GM18526 (cell line): ENCODE data around the gene CREB5.

Source experiments
- POLR2A ChIP-seq: IDR thresholded peaks from 3 replicates; pipeline ENCODE4 v1.6.1; 2011; ENCODE audit not compliant: insufficient read length; ENCODE audit errors: extremely low read depth

Gene CREB5

GRCh38 chr7:28411876-28412662 is at the start of gene CREB5:
Gene CREB5, plus strand, starts transcription at chr7:28412518. Its CDS starts 397 bp downstream, at chr7:28412915.
- TF ChIP-seq POLR2A = no peak

GRCh38 chr7:28362812-28363211 is 49.5 kb upstream of the CREB5 start:
- TF ChIP-seq POLR2A = no peak

GRCh38 chr7:28364082-28364481 is 48.2 kb upstream of the CREB5 start:
- TF ChIP-seq POLR2A = no peak

GRCh38 chr7:28369523-28369922 is 42.8 kb upstream of the CREB5 start:
- no peak for TF ChIP-seq POLR2A

GRCh38 chr7:28371846-28372245 is 40.5 kb upstream of the CREB5 start:
- TF ChIP-seq POLR2A = no peak

- no peak for TF ChIP-seq POLR2A
Measured at GRCh38 chr7:28373990-28374389, 38.3 kb upstream of the CREB5 start.

GRCh38 chr7:28375729-28376128 is 36.6 kb upstream of the CREB5 start:
- TF ChIP-seq POLR2A = no peak

GRCh38 chr7:28376634-28377033 is 35.7 kb upstream of the CREB5 start:
- no peak for TF ChIP-seq POLR2A

- no peak for TF ChIP-seq POLR2A
Measured at GRCh38 chr7:28378574-28379149, 33.7 kb upstream of the CREB5 start.

- TF ChIP-seq POLR2A = no peak
Measured at GRCh38 chr7:28381466-28381865, 30.9 kb upstream of the CREB5 start.

GRCh38 chr7:28382144-28382543 is 30.2 kb upstream of the CREB5 start:
- no peak for TF ChIP-seq POLR2A

GRCh38 chr7:28383975-28384374 is 28.3 kb upstream of the CREB5 start:
- TF ChIP-seq POLR2A = no peak

GRCh38 chr7:28389504-28390395 is 22.6 kb upstream of the CREB5 start:
- TF ChIP-seq POLR2A = no peak

- no peak for TF ChIP-seq POLR2A
Measured at GRCh38 chr7:28390426-28390825, 21.9 kb upstream of the CREB5 start.

- TF ChIP-seq POLR2A = no peak
Measured at GRCh38 chr7:28392289-28392688, 20.0 kb upstream of the CREB5 start.

GRCh38 chr7:28395404-28395803 is 16.9 kb upstream of the CREB5 start:
- TF ChIP-seq POLR2A = no peak
